Peyer's patch (tissue), 4 donors: ENCODE data around the gene SERPINA4. TPM values are rescaled to one million over a fixed set of nuclear protein-coding genes. Genes with fewer than 3 reads are reported as not detected.

Source experiments
- DNase-seq, 3 donors: peaks; one replicate each; pipeline ENCODE4 v3.0.0-alpha.2; 2017 to 2019
- H3K27ac ChIP-seq, 4 donors: fragments of 200-600 bp; sonication (generic); one replicate each; pipeline ENCODE4 v1.5.1; 2016 to 2019
- H3K27me3 ChIP-seq, 2 donors: fragments of 200-600 bp; sonication (generic); one replicate each; pipeline ENCODE4 v1.5.1; 2019
- H3K36me3 ChIP-seq, 3 donors: fragments of 200-600 bp; sonication (generic); one replicate each; pipeline ENCODE4 v1.5.1; 2016 to 2019
- H3K4me1 ChIP-seq, 4 donors: fragments of 200-600 bp; sonication (generic); one replicate each; pipeline ENCODE4 v1.5.1; 2016 to 2019
- H3K4me3 ChIP-seq, 4 donors: fragments of 200-600 bp; sonication (generic); 1 replicate in 3 of 4; 2 replicates in 1 of 4; pipeline ENCODE4 v1.5.1; 2016 to 2019; ENCODE audit warnings: mild to moderate bottlenecking in 1 of 4
- H3K9me3 ChIP-seq, 4 donors: fragments of 200-600 bp; sonication (generic); one replicate each; pipeline ENCODE4 v1.5.1; 2016 to 2019; ENCODE audit warnings: mild to moderate bottlenecking in 1 of 4
- POLR2A ChIP-seq, 2 donors: fragments of 450-650 bp; IDR thresholded peaks; one replicate each; pipeline ENCODE4 v1.5.1; 2017; ENCODE audit warnings: antibody characterized with exemption in 2 of 2, mild to moderate bottlenecking in 2 of 2, moderate library complexity in 2 of 2
- total RNA-seq, 4 donors: library from RNA; depleted of rRNA; stranded (reverse); fragments of >200 nt; gene quantifications; one replicate each; pipeline ENCODE4 v1.1.0, GENCODE V29; 2016
- TF ChIP-seq, protein P1 (sequence below), 6 experiments: fragments of 450-650 bp in 4 of 6; fragments of 200-600 bp in 2 of 6; sonication (generic) in 1 of 6; IDR thresholded peaks; one replicate each; pipeline ENCODE4 v1.5.1; 2017 to 2019; ENCODE audit warnings: antibody characterized with exemption in 6 of 6, mild to moderate bottlenecking in 3 of 6, moderate library complexity in 1 of 6

SERPINA4 gene
- total RNA-seq, 4 donors from 2014 or later = not detected

DNA sequence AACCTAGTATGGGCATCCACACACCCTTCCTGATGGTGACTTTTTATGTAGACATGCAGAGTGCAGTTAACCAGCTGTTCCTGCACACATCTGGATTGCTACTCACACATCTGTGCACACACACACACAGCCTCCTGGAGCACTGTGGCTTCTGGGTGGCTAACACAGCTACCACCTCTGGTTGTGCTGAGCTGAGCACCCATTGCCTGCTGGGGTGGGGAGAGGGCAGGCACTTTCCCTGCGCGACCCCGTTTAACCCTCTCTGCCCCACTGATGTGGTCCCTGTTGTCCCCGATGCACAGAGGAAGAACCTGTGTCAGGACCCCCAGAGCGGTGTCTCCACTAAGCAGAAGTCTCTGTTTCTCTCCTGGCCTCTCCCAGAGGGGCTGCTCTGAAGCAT, 36.5 kb downstream of the SERPINA4 start:
- Histone ChIP-seq H3K9me3 (no peaks in the 10 kb centered on the region), H3K4me3 (peak overlapping the region in 1 of 4 donors; percentile 7), H3K27ac (peak overlapping the region in 1 of 4 donors; percentile 22), H3K4me1 (peaks cover 0 to 22% (median 10%) of the 10 kb centered on the region in 4 donors), H3K36me3 (no peaks in the 10 kb centered on the region), H3K27me3 (no peaks in the 10 kb centered on the region)
- no peak for DNase-seq
- TF ChIP-seq, protein P1, sequence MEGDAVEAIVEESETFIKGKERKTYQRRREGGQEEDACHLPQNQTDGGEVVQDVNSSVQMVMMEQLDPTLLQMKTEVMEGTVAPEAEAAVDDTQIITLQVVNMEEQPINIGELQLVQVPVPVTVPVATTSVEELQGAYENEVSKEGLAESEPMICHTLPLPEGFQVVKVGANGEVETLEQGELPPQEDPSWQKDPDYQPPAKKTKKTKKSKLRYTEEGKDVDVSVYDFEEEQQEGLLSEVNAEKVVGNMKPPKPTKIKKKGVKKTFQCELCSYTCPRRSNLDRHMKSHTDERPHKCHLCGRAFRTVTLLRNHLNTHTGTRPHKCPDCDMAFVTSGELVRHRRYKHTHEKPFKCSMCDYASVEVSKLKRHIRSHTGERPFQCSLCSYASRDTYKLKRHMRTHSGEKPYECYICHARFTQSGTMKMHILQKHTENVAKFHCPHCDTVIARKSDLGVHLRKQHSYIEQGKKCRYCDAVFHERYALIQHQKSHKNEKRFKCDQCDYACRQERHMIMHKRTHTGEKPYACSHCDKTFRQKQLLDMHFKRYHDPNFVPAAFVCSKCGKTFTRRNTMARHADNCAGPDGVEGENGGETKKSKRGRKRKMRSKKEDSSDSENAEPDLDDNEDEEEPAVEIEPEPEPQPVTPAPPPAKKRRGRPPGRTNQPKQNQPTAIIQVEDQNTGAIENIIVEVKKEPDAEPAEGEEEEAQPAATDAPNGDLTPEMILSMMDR (IDR thresholded peaks at IDR 0.05) = no peak
- no peak for TF ChIP-seq POLR2A (IDR thresholded peaks at IDR 0.05)

DNA sequence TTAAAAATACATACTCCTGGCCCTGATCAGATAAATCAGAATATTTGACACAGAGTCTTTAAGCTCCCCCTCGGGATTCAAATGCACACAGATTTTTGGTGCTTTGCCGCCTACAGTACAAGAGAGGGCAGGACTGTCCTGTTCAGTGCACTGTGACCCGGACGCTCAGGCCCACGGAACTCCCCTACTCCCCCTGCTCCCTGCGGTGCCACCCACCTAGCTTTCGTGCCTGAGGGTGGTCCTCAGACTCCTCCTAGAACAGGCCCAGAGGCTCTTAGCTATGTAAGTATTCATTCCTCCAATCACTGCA, 37.2 kb downstream of the SERPINA4 start:
- no peaks in the 10 kb centered on the region for H3K9me3 ChIP-seq
- no peak for DNase-seq
- H3K27me3 ChIP-seq = no peaks in the 10 kb centered on the region
- no peak overlapping the region for H3K4me3 ChIP-seq
- peaks cover 0 to 22% (median 10%) of the 10 kb centered on the region in 4 donors for H3K4me1 ChIP-seq
- peak overlapping the region in 3 of 4 donors; percentile 76 to 91 (median 82) for H3K27ac ChIP-seq
- TF ChIP-seq, protein P1 (IDR thresholded peaks at IDR 0.05) = no peak
- no peak for TF ChIP-seq POLR2A (IDR thresholded peaks at IDR 0.05)
- no peaks in the 10 kb centered on the region for H3K36me3 ChIP-seq

DNA sequence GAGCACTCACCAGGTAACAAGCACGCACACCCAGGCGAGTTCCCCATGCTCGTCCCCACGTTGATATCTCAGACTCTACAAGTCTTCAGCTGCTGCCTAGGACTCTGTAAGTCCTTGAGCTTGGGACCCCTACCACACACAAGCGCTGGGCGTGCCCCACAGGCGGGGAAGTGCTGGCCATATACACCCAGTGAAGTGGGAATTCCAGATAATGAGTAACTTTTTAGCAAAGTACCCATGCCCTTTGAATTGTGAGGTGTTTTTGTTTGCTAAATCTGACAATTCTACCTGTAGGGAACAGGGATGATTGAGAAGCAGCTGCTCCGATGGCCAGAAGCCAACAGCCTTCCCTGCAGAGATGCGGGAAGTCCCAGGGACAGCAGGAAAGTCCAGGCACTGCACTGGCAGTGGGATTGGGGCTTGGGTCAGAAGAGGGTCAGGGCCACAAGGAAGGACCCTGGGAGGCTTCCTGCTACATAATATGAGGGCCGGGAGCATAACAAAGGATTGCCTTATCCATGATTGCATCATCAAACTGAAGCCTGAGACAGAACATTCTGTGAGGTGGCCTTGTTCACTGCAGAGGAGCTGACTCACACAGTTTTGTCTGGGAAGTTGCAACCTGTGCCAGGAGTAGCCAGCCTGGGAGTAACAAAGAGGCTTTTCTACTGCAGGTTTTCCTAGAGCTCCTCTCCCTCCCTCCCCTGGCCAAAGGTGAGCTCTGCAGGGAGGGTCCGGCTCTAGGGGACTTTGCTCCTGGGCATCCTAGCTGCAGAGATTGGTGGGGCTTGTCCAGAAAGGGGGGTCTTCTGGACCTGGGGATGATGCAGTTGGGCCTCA, 37.8 kb downstream of the SERPINA4 start:
- Histone ChIP-seq H3K36me3 (no peaks in the 10 kb centered on the region), H3K27me3 (no peaks in the 10 kb centered on the region), H3K4me3 (no peak overlapping the region), H3K27ac (peak overlapping the region; percentile 32 to 91 (median 79)), H3K4me1 (peaks cover 0 to 22% (median 10%) of the 10 kb centered on the region in 4 donors), H3K9me3 (no peaks in the 10 kb centered on the region)
- peak in 1 of 2 donors; percentile 22 for TF ChIP-seq POLR2A (IDR thresholded peaks at IDR 0.05)
- TF ChIP-seq, protein P1 (IDR thresholded peaks at IDR 0.05) = peak in 3 of 6 experiments; percentile 36 to 53 (median 44)
- DNase-seq = peak in 2 of 3 donors; percentile 79 to 85

DNA sequence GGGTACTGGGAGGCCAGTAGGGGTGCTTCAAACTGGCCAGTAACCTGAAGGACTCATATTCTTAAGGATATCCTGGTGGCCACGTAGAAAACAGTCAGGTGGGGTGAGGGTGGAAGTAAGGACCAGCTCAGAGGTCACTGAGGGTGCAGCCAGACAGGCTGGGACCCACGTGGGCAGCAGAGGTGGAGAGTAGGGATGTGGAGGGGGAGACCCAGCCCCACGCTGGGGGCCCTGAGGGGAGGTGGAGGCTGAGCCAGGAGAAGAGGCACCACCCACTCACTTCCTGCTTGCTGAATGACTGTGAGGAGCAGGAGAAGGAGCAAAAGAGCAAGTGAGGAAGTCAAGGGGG, 38.4 kb downstream of the SERPINA4 start:
- H3K4me3 ChIP-seq = no peak overlapping the region
- peaks cover 0 to 22% (median 10%) of the 10 kb centered on the region in 4 donors for H3K4me1 ChIP-seq
- H3K36me3 ChIP-seq = no peaks in the 10 kb centered on the region
- H3K9me3 ChIP-seq = no peaks in the 10 kb centered on the region
- H3K27me3 ChIP-seq = no peaks in the 10 kb centered on the region
- peak overlapping the region; percentile 32 to 91 (median 66) for H3K27ac ChIP-seq
- DNase-seq = peak in 1 of 3 donors; percentile 52
- TF ChIP-seq, protein P1 (IDR thresholded peaks at IDR 0.05) = peak in 1 of 6 experiments; percentile 11
- no peak for TF ChIP-seq POLR2A (IDR thresholded peaks at IDR 0.05)

DNA sequence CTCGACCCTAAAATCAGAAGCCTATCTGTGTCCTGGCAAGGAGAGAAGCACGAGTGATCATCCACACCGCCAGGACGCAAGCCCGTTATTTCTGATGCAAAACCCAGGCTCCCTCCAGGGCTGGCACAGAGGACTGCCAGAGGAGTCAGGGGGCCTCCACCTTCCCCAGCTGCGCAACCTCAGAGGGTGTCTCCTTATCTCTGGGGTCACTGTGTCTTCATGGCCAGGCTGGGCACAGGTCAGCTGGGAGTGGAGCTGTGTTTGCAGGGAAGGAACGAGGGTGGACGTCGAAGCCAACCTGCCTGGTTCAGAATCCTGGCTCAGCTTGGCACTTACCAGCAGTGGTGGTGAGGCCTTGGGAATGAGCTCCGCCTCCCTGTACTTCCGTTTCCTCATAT, 38.9 kb downstream of the SERPINA4 start:
- Histone ChIP-seq H3K9me3 (no peaks in the 10 kb centered on the region), H3K36me3 (no peaks in the 10 kb centered on the region), H3K4me1 (peaks cover 0 to 22% (median 10%) of the 10 kb centered on the region in 4 donors), H3K27me3 (no peaks in the 10 kb centered on the region), H3K27ac (peak overlapping the region; percentile 32 to 91 (median 66)), H3K4me3 (no peak overlapping the region)
- no peak for DNase-seq
- no peak for TF ChIP-seq POLR2A (IDR thresholded peaks at IDR 0.05)
- TF ChIP-seq, protein P1 (IDR thresholded peaks at IDR 0.05) = no peak
